Ishikawa (cell line): Measurements from ENCODE around the gene XKR3.

Source experiments
- CREB1 ChIP-seq: IDR thresholded peaks from 2 replicates; pipeline ENCODE4 v1.6.1; 2012; ENCODE audit warnings: low read depth
- EP300 ChIP-seq: IDR thresholded peaks from 2 replicates; pipeline ENCODE4 v1.6.1; 2012; ENCODE audit warnings: borderline replicate concordance
- TAF1 ChIP-seq: IDR thresholded peaks from 2 replicates; pipeline ENCODE4 v1.6.1; 2012; ENCODE audit warnings: low read depth, mild to moderate bottlenecking
- USF1 ChIP-seq: IDR thresholded peaks from 2 replicates; pipeline ENCODE4 v1.6.1; 2012
- YY1 ChIP-seq: IDR thresholded peaks from 2 replicates; pipeline ENCODE4 v1.6.1; 2012; ENCODE audit warnings: low read depth
- TF ChIP-seq, protein P1 (sequence below): IDR thresholded peaks from 2 replicates; pipeline ENCODE4 v1.6.1; 2012

- no peak for TF ChIP-seq TAF1
- TF ChIP-seq USF1: no peak
- TF ChIP-seq, protein P1, sequence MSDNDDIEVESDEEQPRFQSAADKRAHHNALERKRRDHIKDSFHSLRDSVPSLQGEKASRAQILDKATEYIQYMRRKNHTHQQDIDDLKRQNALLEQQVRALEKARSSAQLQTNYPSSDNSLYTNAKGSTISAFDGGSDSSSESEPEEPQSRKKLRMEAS: no peak
- TF ChIP-seq EP300: no peak
- TF ChIP-seq CREB1: no peak
- TF ChIP-seq YY1: no peak
Measured at GRCh38 chr22:16815073-16815472, 10.1 kb downstream of the XKR3 start.
